ENCODE data around the gene CARS1. TPM values are rescaled to one million over a fixed set of nuclear protein-coding genes. Genes with fewer than 3 reads are reported as not detected.

CARS1 gene
- total and polyA plus RNA-seq, 9 of the 15 experiments (the other 6 are each of a cell fraction or from before 2014, with no cell fraction given), result 14.4 to 106 (median 73.6) TPM

DNA sequence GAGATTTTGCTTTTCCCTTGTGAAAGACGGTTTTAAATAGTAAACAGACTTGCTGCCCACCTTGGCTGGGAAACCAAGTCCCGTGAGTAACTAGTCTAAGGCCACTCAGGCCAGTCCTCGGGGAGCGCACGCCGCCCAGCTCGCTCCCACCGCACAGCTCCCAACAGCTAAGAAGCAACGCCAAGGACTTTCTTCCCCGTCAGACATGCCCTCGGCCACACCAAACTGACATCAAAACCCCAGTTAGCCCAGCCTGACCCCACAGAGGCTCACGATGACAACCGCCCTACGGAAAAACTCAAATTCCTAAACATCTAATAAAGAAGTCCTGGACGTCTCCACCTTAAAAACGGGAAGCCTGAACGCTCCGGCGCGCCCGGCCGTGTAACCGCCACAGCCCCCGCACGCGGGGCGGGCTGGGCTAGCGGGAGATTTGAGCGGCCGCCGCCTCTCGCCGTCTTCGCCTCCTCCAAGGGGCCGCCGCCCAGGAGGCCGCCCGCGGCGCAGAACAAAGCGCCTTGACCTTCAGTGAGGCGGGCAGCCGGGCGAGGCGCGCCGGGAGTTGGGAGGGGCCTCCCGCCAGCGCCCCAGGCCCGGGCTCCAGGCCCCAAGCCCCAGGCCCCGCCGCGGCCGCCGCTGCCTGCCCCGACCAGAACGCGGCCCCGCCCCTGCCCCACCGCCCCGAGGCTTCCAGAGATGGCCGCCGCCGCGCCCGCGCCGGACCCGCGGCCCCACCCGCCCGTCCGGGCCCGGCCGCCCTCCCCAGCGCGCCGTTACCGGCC lies 65.6 kb downstream of the CARS1 start (continued):
- no peak for TF ChIP-seq KLF1 (tag; IDR thresholded peaks at IDR 0.05)
- peak; percentile 26; the same call in 1 of the 2 replicates for TF ChIP-seq SUPT5H (IDR thresholded peaks at IDR 0.05)
- TF ChIP-seq C11orf30 (IDR thresholded peaks at IDR 0.05; ENCODE audit: low read depth), result no peak
- TF ChIP-seq, protein P1, sequence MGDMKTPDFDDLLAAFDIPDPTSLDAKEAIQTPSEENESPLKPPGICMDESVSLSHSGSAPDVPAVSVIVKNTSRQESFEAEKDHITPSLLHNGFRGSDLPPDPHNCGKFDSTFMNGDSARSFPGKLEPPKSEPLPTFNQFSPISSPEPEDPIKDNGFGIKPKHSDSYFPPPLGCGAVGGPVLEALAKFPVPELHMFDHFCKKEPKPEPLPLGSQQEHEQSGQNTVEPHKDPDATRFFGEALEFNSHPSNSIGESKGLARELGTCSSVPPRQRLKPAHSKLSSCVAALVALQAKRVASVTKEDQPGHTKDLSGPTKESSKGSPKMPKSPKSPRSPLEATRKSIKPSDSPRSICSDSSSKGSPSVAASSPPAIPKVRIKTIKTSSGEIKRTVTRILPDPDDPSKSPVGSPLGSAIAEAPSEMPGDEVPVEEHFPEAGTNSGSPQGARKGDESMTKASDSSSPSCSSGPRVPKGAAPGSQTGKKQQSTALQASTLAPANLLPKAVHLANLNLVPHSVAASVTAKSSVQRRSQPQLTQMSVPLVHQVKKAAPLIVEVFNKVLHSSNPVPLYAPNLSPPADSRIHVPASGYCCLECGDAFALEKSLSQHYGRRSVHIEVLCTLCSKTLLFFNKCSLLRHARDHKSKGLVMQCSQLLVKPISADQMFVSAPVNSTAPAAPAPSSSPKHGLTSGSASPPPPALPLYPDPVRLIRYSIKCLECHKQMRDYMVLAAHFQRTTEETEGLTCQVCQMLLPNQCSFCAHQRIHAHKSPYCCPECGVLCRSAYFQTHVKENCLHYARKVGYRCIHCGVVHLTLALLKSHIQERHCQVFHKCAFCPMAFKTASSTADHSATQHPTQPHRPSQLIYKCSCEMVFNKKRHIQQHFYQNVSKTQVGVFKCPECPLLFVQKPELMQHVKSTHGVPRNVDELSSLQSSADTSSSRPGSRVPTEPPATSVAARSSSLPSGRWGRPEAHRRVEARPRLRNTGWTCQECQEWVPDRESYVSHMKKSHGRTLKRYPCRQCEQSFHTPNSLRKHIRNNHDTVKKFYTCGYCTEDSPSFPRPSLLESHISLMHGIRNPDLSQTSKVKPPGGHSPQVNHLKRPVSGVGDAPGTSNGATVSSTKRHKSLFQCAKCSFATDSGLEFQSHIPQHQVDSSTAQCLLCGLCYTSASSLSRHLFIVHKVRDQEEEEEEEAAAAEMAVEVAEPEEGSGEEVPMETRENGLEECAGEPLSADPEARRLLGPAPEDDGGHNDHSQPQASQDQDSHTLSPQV (IDR thresholded peaks at IDR 0.05), result no peak
- TF ChIP-seq YBX1 (IDR thresholded peaks at IDR 0.05), result no peak
- TF ChIP-seq NR1H2 (CRISPR knock-in tag; IDR thresholded peaks at IDR 0.05), result no peak
- no peak for TF ChIP-seq ID3 (CRISPR knock-in tag; IDR thresholded peaks at IDR 0.05)
- TF ChIP-seq ID3 (tag; IDR thresholded peaks at IDR 0.05), result peak; percentile 51; the same call in 1 of the 2 replicates
- TF ChIP-seq CEBPZ (IDR thresholded peaks at IDR 0.05; ENCODE audit: borderline replicate concordance, low read depth, low read length), result no peak
- no peak for TF ChIP-seq ADNP (tag; IDR thresholded peaks at IDR 0.05)
- TF ChIP-seq ZNF121 (CRISPR knock-in tag; conservative IDR thresholded peaks at IDR 0.05), result no peak
- TF ChIP-seq ZNF324 (CRISPR knock-in tag; IDR thresholded peaks at IDR 0.05), result no peak
- TF ChIP-seq, protein P2, sequence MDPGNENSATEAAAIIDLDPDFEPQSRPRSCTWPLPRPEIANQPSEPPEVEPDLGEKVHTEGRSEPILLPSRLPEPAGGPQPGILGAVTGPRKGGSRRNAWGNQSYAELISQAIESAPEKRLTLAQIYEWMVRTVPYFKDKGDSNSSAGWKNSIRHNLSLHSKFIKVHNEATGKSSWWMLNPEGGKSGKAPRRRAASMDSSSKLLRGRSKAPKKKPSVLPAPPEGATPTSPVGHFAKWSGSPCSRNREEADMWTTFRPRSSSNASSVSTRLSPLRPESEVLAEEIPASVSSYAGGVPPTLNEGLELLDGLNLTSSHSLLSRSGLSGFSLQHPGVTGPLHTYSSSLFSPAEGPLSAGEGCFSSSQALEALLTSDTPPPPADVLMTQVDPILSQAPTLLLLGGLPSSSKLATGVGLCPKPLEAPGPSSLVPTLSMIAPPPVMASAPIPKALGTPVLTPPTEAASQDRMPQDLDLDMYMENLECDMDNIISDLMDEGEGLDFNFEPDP (CRISPR knock-in tag; IDR thresholded peaks at IDR 0.05), result no peak
- TF ChIP-seq, protein P3, sequence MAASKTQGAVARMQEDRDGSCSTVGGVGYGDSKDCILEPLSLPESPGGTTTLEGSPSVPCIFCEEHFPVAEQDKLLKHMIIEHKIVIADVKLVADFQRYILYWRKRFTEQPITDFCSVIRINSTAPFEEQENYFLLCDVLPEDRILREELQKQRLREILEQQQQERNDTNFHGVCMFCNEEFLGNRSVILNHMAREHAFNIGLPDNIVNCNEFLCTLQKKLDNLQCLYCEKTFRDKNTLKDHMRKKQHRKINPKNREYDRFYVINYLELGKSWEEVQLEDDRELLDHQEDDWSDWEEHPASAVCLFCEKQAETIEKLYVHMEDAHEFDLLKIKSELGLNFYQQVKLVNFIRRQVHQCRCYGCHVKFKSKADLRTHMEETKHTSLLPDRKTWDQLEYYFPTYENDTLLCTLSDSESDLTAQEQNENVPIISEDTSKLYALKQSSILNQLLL (CRISPR knock-in tag; IDR thresholded peaks at IDR 0.05; ENCODE audit: borderline replicate concordance), result no peak
- TF ChIP-seq GTF2E2 (tag; IDR thresholded peaks at IDR 0.05), result peak; percentile 78; the same call in 1 of the 2 replicates
- no peak for TF ChIP-seq SNIP1 (IDR thresholded peaks at IDR 0.05; ENCODE audit: low read depth)
- no peak for TF ChIP-seq U2AF2 (optimal IDR thresholded peaks at IDR 0.05; ENCODE audit: low read depth, low read length)
- TF ChIP-seq SMARCC2 (IDR thresholded peaks at IDR 0.05; ENCODE audit: low read depth), result no peak
